HepG2 (cell line): ENCODE results near the gene CAST. TPM values are rescaled to one million over a fixed set of nuclear protein-coding genes. Genes with fewer than 3 reads are reported as not detected.

Source experiments
- ATAC-seq: fragments of 200-7000 bp; cut with Tn5 transposase; 3 replicates; pipeline ENCODE4 v1.9.1; 2020; ENCODE audit warnings: mild to moderate bottlenecking, moderate library complexity
- BruUV-seq: library from RNA; stranded (reverse); fragments of 400-500 nt; replicated peaks from 2 replicates; lab custom pipeline; 2021; lab: Mats Ljungman, UMichigan
- CTCF ChIA-PET: fragments of 300-600 bp; formaldehyde crosslinking; extraction: SDS; loops from one replicate; lab custom pipeline; 2021; ENCODE audit warnings: low total read pairs, inconsistent platforms, low intra/inter-chr PET ratio; lab: Yijun Ruan, JAX
- POLR2A ChIA-PET: fragments of 350-600 bp; sonication (Branson Sonifier 250); formaldehyde crosslinking; loops from one replicate; lab custom pipeline; 2020; ENCODE audit warnings: antibody characterized with exemption, inconsistent platforms; lab: Yijun Ruan, JAX
- DNase-seq: peaks from one replicate; pipeline ENCODE4 v3.0.0-alpha.2; 2015; ENCODE audit warnings: low spot score
- FAIRE-seq: peaks from 3 replicates; lab custom pipeline; 2011; peaks lifted over from hg19 to GRCh38; lab: Jason Lieb, UNC
- H2AFZ ChIP-seq: one replicate; pipeline ENCODE4 v1.6.1; 2011; ENCODE audit warnings: low read length, inconsistent platforms
- H3K27ac ChIP-seq: fragments of 300-600 bp; 3 replicates; pipeline ENCODE4 v1.8.0; 2011; ENCODE audit warnings: mixed run types, mild to moderate bottlenecking, mixed read lengths, low read length, inconsistent platforms; ENCODE audit not compliant: insufficient read depth; ENCODE audit errors: extremely low read length
- H3K27me3 ChIP-seq, 2 experiments: fragments of 200-600 bp in 1 of 2; 2 replicates in 1 of 2; 3 replicates in 1 of 2; pipeline versions ENCODE4 v1.6.0 to v1.8.0; 2011; ENCODE audit warnings: low read length in 2 of 2, mild to moderate bottlenecking in 2 of 2, moderate library complexity in 2 of 2, inconsistent platforms in 1 of 2; ENCODE audit not compliant: insufficient read depth in 2 of 2, control insufficient read depth in 1 of 2
- H3K36me3 ChIP-seq, 2 experiments: fragments of 200-600 bp in 1 of 2; replicated peaks in 1 of 2; 2 replicates in 1 of 2; 3 replicates in 1 of 2; pipeline versions ENCODE4 v1.5.1 to v1.8.0; 2011; ENCODE audit warnings: low read length in 2 of 2, inconsistent platforms in 1 of 2; ENCODE audit not compliant: insufficient read depth in 2 of 2, control insufficient read depth in 1 of 2
- H3K4me1 ChIP-seq: 2 replicates; pipeline ENCODE4 v1.5.1; 2012; ENCODE audit warnings: low read length, inconsistent platforms; ENCODE audit not compliant: insufficient read depth
- H3K4me2 ChIP-seq: 2 replicates; pipeline ENCODE4 v1.6.0; 2011; ENCODE audit warnings: low read depth, low read length, inconsistent platforms
- H3K4me3 ChIP-seq, 3 experiments: fragments of 200-600 bp in 1 of 3; sonication (generic), shearing (Covaris generic) in 1 of 3; replicated peaks in 1 of 3; 2 replicates each; pipeline ENCODE4 v1.5.1; 2011 to 2016; ENCODE audit warnings: low read length in 3 of 3, inconsistent platforms in 2 of 3, low read depth in 2 of 3, mild to moderate bottlenecking in 2 of 3, control low read depth in 1 of 3, mixed read lengths in 1 of 3; ENCODE audit not compliant: insufficient read depth in 1 of 3
- H3K79me2 ChIP-seq: one replicate; pipeline ENCODE4 v1.6.1; 2011; ENCODE audit warnings: low read length, inconsistent platforms; ENCODE audit not compliant: insufficient read depth
- H3K9ac ChIP-seq: 2 replicates; pipeline ENCODE4 v1.6.0; 2011; ENCODE audit warnings: mild to moderate bottlenecking, low read depth, low read length, inconsistent platforms; ENCODE audit not compliant: insufficient read depth
- H3K9me3 ChIP-seq: 2 replicates; pipeline ENCODE4 v1.5.1; 2012; ENCODE audit warnings: mild to moderate bottlenecking, low read length
- H4K20me1 ChIP-seq: 2 replicates; pipeline ENCODE4 v1.6.0; 2011; ENCODE audit warnings: inconsistent platforms, mild to moderate bottlenecking, low read length, moderate library complexity; ENCODE audit not compliant: insufficient read depth
- CENPT ChIP-seq: sonication (generic); formaldehyde crosslinking; IDR thresholded peaks from 2 replicates; pipeline ENCODE4 v1.8.0; 2022; ENCODE audit warnings: low read depth, mild to moderate bottlenecking, moderate library complexity, missing genetic modification reagents
- ZNF329 ChIP-seq: sonication (generic); formaldehyde crosslinking; IDR thresholded peaks from 2 replicates; pipeline ENCODE4 v1.9.0; 2021; ENCODE audit warnings: low read depth, mild to moderate bottlenecking, missing genetic modification reagents
- ZNF407 ChIP-seq: sonication (generic); formaldehyde crosslinking; IDR thresholded peaks from one replicate; pipeline ENCODE4 v1.5.1; 2020; ENCODE audit warnings: mild to moderate bottlenecking, missing genetic modification reagents; ENCODE audit errors: not compliant biosample characterization
- ZNF83 ChIP-seq: sonication (generic); formaldehyde crosslinking; IDR thresholded peaks from 2 replicates; pipeline ENCODE4 v1.4.0; 2020; ENCODE audit warnings: missing genetic modification reagents, mild to moderate bottlenecking, borderline replicate concordance
- WGBS: methylation state at CpG from one replicate; pipeline ENCODE4 v1.1.6; 2017; ENCODE audit warnings: low lambda C conversion rate; 5-methylcytosine and 5-hydroxymethylcytosine counted together
- in situ Hi-C: cut with HindIII; loops from 2 replicates; pipeline ENCODE4 v1.10.0; 2017; ENCODE audit warnings: low pct_unique_long_range_greater_than_20kb; ENCODE audit not compliant: extremely low pct_ligation_motif_present
- intact Hi-C: fragments of 100-400 bp; cut with micrococcal nuclease; formaldehyde crosslinking; loops from one replicate; pipeline ENCODE4 v1.10.0; 2022; ENCODE audit not compliant: unreplicated experiment
- polyA plus RNA-seq, 8 experiments: library from polyadenylated mRNA; depleted of rRNA in 3 of 8; stranded (reverse) in 7 of 8; unstranded in 1 of 8; fragments of >200 nt; fragmentation: Illumina TruSeq in 4 of 8; extraction: Trizol in 4 of 8; gene quantifications; 2 replicates each; pipeline versions ENCODE4 v1.2.1 to v1.2.3, GENCODE V29; 2011 to 2016; ENCODE audit warnings: low read depth in 4 of 8, missing spikeins in 1 of 8, mixed read lengths in 1 of 8; ENCODE audit not compliant: insufficient read depth in 1 of 8
- total RNA-seq, 5 experiments: library from RNA; depleted of rRNA; stranded (reverse); fragments of >200 nt; fragmentation: Illumina TruSeq; extraction: Trizol; gene quantifications; 2 replicates each; pipeline ENCODE4 v1.2.3, GENCODE V29; 2016; ENCODE audit warnings: low read depth in 1 of 5

CAST gene
- total and polyA plus RNA-seq, 2 of the 13 experiments (the other 11 are each of a cell fraction or from before 2014, with no cell fraction given) = 42.1 to 67.6 TPM

DNA sequence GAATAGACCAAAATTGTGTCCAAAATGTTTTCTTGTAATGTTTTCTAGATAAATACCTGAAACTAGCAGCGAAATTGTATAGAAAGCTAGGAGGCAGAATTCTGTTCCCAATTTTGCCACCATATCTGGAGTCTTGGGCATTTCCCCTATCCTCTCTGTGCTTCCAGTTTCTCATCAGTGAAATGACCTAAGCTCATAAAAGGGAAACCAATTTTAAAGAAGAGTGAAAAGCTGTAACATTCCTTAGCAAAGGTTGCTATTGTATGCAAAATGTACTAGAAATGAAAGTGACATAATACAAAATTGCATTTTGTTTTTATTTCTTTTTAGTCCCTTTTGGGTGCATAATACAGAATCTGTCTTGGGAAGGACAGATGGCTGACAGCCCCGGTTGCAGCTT lies 36.8 kb upstream of the CAST start (continued):
- TF ChIP-seq ZNF407 (CRISPR knock-in tag) (no peak), CENPT (CRISPR knock-in tag) (no peak), ZNF83 (CRISPR knock-in tag) (no peak)

DNA sequence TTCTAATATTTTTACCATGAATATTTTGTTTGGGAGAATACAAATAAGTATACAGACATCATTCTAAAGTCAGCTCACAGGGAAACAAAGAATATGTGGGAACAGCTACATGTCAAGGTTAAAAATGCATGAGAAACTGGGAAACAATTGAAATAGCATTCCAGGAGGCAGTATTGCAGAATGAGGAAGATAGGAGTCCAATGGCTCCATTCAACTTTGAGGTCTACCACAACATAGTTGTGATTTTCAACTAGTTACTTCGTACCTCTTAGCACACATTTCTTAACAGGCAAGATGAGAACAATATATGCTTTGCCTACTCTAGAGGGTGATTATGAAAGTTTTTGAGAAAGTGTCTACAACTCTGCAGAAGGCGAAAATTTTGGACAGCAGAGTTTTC lies 35.2 kb upstream of the CAST start:
- peak overlapping the region in 1 of 3 experiments; percentile 55; a peak in 1 of 6 replicates for H3K4me3 ChIP-seq
- ATAC-seq = no peak
- in situ Hi-C loops (no loop called here), intact Hi-C loops (no loop called here)
- no TSS peak for BruUV-seq
- 37% methylated on average over 2 of the region's 2 CpGs for WGBS
- H3K9me3 ChIP-seq = no peaks in the 10 kb centered on the region
- H3K9ac ChIP-seq = no peak overlapping the region
- H3K4me1 ChIP-seq = peaks cover 23% of the 10 kb centered on the region
- no peak for FAIRE-seq
- H3K79me2 ChIP-seq = no peaks in the 10 kb centered on the region
- H3K4me2 ChIP-seq = peak overlapping the region; percentile 70
- no peaks in the 10 kb centered on the region for H4K20me1 ChIP-seq
- no peak overlapping the region for H3K27ac ChIP-seq
- peak; percentile 18 for DNase-seq
- CTCF ChIA-PET = no interaction called here
- no peak for TF ChIP-seq ZNF329 (CRISPR knock-in tag)
- no peak overlapping the region for H2AFZ ChIP-seq
- no peaks in the 10 kb centered on the region for H3K27me3 ChIP-seq
- POLR2A ChIA-PET = no interaction called here
- no peaks in the 10 kb centered on the region for H3K36me3 ChIP-seq
